ENCODE data around the gene ZC3H7B.
A peak's percentile ranks its signal among the peaks of the same experiment; 100 is the strongest.

Gene ZC3H7B

GRCh38 chr22:41358927-41359326, 57.6 kb downstream of the ZC3H7B start:
- no peak for DNase-seq

GRCh38 chr22:41359376-41359775, 58.1 kb downstream of the ZC3H7B start:
- no peak for DNase-seq

GRCh38 chr22:41360126-41360525, 58.8 kb downstream of the ZC3H7B start:
- no peak for DNase-seq

GRCh38 chr22:41361716-41362310, 60.5 kb downstream of the ZC3H7B start:
- DNase-seq, result no peak

- DNase-seq, result no peak
Observed at GRCh38 chr22:41362615-41363014, 61.3 kb downstream of the ZC3H7B start.

- no peak for DNase-seq
Observed at GRCh38 chr22:41364233-41364632, 62.9 kb downstream of the ZC3H7B start.

- DNase-seq, result no peak
Observed at GRCh38 chr22:41364955-41365354, 63.6 kb downstream of the ZC3H7B start.

- DNase-seq, result no peak
Observed at GRCh38 chr22:41365425-41365824, 64.1 kb downstream of the ZC3H7B start.

- DNase-seq, result no peak
Observed at GRCh38 chr22:41366323-41367029, 65.2 kb downstream of the ZC3H7B start.

- DNase-seq, result peak; percentile 23
Observed at GRCh38 chr22:41367039-41367679, 65.8 kb downstream of the ZC3H7B start.

GRCh38 chr22:41367680-41368542, 66.6 kb downstream of the ZC3H7B start:
- DNase-seq, result no peak

- no peak for DNase-seq
Observed at GRCh38 chr22:41368543-41369423, 67.5 kb downstream of the ZC3H7B start.

GRCh38 chr22:41369424-41369745, 68.1 kb downstream of the ZC3H7B start:
- no peak for DNase-seq

- DNase-seq, result no peak
Observed at GRCh38 chr22:41369837-41370236, 68.5 kb downstream of the ZC3H7B start.

GRCh38 chr22:41377846-41378245, 76.5 kb downstream of the ZC3H7B start:
- no peak for DNase-seq

GRCh38 chr22:41380993-41381328, 79.6 kb downstream of the ZC3H7B start:
- no peak for DNase-seq

GRCh38 chr22:41381329-41382097, 80.2 kb downstream of the ZC3H7B start, which contains the start of gene TEF:
TEF (plus strand) TSS chr22:41381942; CDS start chr22:41382045, 103 bp downstream.
- peak; percentile 99 for DNase-seq

- DNase-seq, result peak; percentile 53
Observed at GRCh38 chr22:41382098-41382578, 80.8 kb downstream of the ZC3H7B start.

- DNase-seq, result no peak
Observed at GRCh38 chr22:41382610-41383009, 81.3 kb downstream of the ZC3H7B start.

GRCh38 chr22:41383085-41383484, 81.8 kb downstream of the ZC3H7B start:
- no peak for DNase-seq

- no peak for DNase-seq
Observed at GRCh38 chr22:41384128-41384527, 82.8 kb downstream of the ZC3H7B start.
